Esophagus muscularis mucosa (tissue), 3 donors: ENCODE results near the gene PGAM4.

ENCODE experiments used
- POLR2A ChIP-seq: fragments of 450-650 bp; IDR thresholded peaks from one replicate; pipeline ENCODE4 v1.6.1; 2017; ENCODE audit warnings: antibody characterized with exemption, moderate library complexity, mild to moderate bottlenecking, low read depth
- TF ChIP-seq, protein P1 (sequence below), 3 experiments: fragments of 200-600 bp in 2 of 3; fragments of 450-650 bp in 1 of 3; sonication (generic) in 2 of 3; IDR thresholded peaks; one replicate each; pipeline ENCODE4 v1.5.1; 2017 to 2019; ENCODE audit warnings: antibody characterized with exemption in 3 of 3, mild to moderate bottlenecking in 2 of 3, moderate library complexity in 1 of 3

DNA sequence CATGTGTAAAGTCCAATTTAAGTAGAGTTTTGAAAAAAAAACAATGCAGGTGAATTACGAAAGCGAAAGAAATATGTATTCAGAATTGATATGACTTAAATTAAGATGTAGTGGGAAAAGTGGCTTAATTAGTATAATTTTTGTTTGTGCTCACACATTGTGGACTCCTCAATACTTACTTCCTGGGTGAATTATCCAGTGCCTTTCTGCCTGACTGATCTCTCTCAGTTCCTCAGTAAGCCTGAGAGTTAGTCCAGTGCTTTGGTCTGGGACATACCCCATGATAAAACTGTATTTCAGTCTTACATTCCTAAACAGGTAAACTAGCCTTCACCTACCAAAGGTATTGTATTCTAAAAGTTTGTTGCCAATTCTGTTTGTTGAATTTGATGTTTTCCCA, 8.4 kb downstream of the PGAM4 start:
- TF ChIP-seq, protein P1, sequence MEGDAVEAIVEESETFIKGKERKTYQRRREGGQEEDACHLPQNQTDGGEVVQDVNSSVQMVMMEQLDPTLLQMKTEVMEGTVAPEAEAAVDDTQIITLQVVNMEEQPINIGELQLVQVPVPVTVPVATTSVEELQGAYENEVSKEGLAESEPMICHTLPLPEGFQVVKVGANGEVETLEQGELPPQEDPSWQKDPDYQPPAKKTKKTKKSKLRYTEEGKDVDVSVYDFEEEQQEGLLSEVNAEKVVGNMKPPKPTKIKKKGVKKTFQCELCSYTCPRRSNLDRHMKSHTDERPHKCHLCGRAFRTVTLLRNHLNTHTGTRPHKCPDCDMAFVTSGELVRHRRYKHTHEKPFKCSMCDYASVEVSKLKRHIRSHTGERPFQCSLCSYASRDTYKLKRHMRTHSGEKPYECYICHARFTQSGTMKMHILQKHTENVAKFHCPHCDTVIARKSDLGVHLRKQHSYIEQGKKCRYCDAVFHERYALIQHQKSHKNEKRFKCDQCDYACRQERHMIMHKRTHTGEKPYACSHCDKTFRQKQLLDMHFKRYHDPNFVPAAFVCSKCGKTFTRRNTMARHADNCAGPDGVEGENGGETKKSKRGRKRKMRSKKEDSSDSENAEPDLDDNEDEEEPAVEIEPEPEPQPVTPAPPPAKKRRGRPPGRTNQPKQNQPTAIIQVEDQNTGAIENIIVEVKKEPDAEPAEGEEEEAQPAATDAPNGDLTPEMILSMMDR (IDR thresholded peaks at IDR 0.05): no peak
- no peak for TF ChIP-seq POLR2A
